HepG2 (cell line): Measurements from ENCODE around the gene DUS1L. TPM values are rescaled to one million over a fixed set of nuclear protein-coding genes. Genes with fewer than 3 reads are reported as not detected.

Experiments used
- GFI1 ChIP-seq: sonication (generic); formaldehyde crosslinking; IDR thresholded peaks from 2 replicates; pipeline ENCODE4 v1.5.0; 2020; ENCODE audit warnings: missing genetic modification reagents, mild to moderate bottlenecking, borderline replicate concordance
- HCFC1 ChIP-seq: fragments of 150-350 bp; IDR thresholded peaks from 2 replicates; pipeline ENCODE4 v1.6.1; 2014; ENCODE audit warnings: low read depth, low read length
- HNRNPL ChIP-seq: fragments of 200-400 bp; formaldehyde crosslinking; IDR thresholded peaks from 2 replicates; pipeline ENCODE4 v1.6.1; 2017; ENCODE audit warnings: mild to moderate bottlenecking, low read depth, low read length
- JUND ChIP-seq: sonication (generic); formaldehyde crosslinking; IDR thresholded peaks from 2 replicates; pipeline ENCODE4 v1.8.0; 2022; ENCODE audit warnings: mild to moderate bottlenecking, missing genetic modification reagents
- MIXL1 ChIP-seq: IDR thresholded peaks from 2 replicates; pipeline ENCODE4 v1.6.1; 2016
- MNT ChIP-seq: fragments of 450-650 bp; IDR thresholded peaks from 2 replicates; pipeline ENCODE4 v1.6.1; 2016
- PHF5A ChIP-seq: IDR thresholded peaks from one replicate; pipeline ENCODE4 v1.6.1; 2018; ENCODE audit warnings: low read depth, missing genetic modification reagents; ENCODE audit not compliant: unreplicated experiment
- RORA ChIP-seq: sonication (generic); formaldehyde crosslinking; IDR thresholded peaks from 2 replicates; pipeline ENCODE4 v1.5.0; 2020; ENCODE audit warnings: mild to moderate bottlenecking, missing genetic modification reagents, moderate library complexity
- SMAD3 ChIP-seq: sonication (generic); formaldehyde crosslinking; IDR thresholded peaks from 2 replicates; pipeline ENCODE4 v1.4.0; 2020; ENCODE audit warnings: missing genetic modification reagents
- SNAPC5 ChIP-seq: sonication (generic); formaldehyde crosslinking; IDR thresholded peaks from 2 replicates; pipeline ENCODE4 v1.8.1; 2023; ENCODE audit warnings: mild to moderate bottlenecking, missing genetic modification reagents, borderline replicate concordance
- TBX2 ChIP-seq: sonication (generic); formaldehyde crosslinking; IDR thresholded peaks from 2 replicates; pipeline ENCODE4 v1.5.0; 2020; ENCODE audit warnings: missing genetic modification reagents, mild to moderate bottlenecking, borderline replicate concordance
- TBX3 ChIP-seq: fragments of 450-650 bp; IDR thresholded peaks from 2 replicates; pipeline ENCODE4 v1.6.1; 2017; ENCODE audit warnings: antibody characterized with exemption, mild to moderate bottlenecking, inconsistent platforms, borderline replicate concordance
- ZKSCAN5 ChIP-seq: sonication (generic); formaldehyde crosslinking; IDR thresholded peaks from 2 replicates; pipeline ENCODE4 v1.5.1; 2020; ENCODE audit warnings: mild to moderate bottlenecking, missing genetic modification reagents
- ZNF101 ChIP-seq: sonication (generic); formaldehyde crosslinking; IDR thresholded peaks from 2 replicates; pipeline ENCODE4 v1.4.0; 2020; ENCODE audit warnings: mild to moderate bottlenecking, low read depth, missing genetic modification reagents, borderline replicate concordance
- ZNF274 ChIP-seq: sonication (generic); formaldehyde crosslinking; IDR thresholded peaks from 2 replicates; pipeline ENCODE4 v1.5.1; 2020; ENCODE audit warnings: mild to moderate bottlenecking, missing genetic modification reagents
- ZNF292 ChIP-seq: sonication (generic); formaldehyde crosslinking; IDR thresholded peaks from 2 replicates; pipeline ENCODE4 v1.8.1; 2022; ENCODE audit warnings: mild to moderate bottlenecking, low read depth, missing genetic modification reagents, borderline replicate concordance
- ZNF30 ChIP-seq: sonication (generic); formaldehyde crosslinking; IDR thresholded peaks from 2 replicates; pipeline ENCODE4 v1.5.0; 2020; ENCODE audit warnings: mild to moderate bottlenecking, missing genetic modification reagents
- ZNF354B ChIP-seq: sonication (generic); formaldehyde crosslinking; IDR thresholded peaks from 2 replicates; pipeline ENCODE4 v1.8.0; 2022; ENCODE audit warnings: mild to moderate bottlenecking, missing genetic modification reagents
- ZNF550 ChIP-seq: sonication (generic); formaldehyde crosslinking; IDR thresholded peaks from 2 replicates; pipeline ENCODE4 v1.4.0; 2020; ENCODE audit warnings: mild to moderate bottlenecking, missing genetic modification reagents, borderline replicate concordance
- ZNF557 ChIP-seq: sonication (generic); formaldehyde crosslinking; IDR thresholded peaks from 2 replicates; pipeline ENCODE4 v1.4.0; 2020; ENCODE audit warnings: missing genetic modification reagents
- ZNF570 ChIP-seq: sonication (generic); formaldehyde crosslinking; IDR thresholded peaks from 2 replicates; pipeline ENCODE4 v1.4.0; 2020; ENCODE audit warnings: mild to moderate bottlenecking, missing genetic modification reagents, borderline replicate concordance
- ZNF577 ChIP-seq: sonication (generic); formaldehyde crosslinking; IDR thresholded peaks from 2 replicates; pipeline ENCODE4 v1.4.0; 2020; ENCODE audit warnings: mild to moderate bottlenecking, low read depth, missing genetic modification reagents, borderline replicate concordance
- ZNF644 ChIP-seq: IDR thresholded peaks from 2 replicates; pipeline ENCODE4 v1.6.1; 2016; ENCODE audit warnings: low read depth
- ZNF652 ChIP-seq: IDR thresholded peaks from 2 replicates; pipeline ENCODE4 v1.6.1; 2016; ENCODE audit warnings: low read depth, borderline replicate concordance
- ZNF879 ChIP-seq: sonication (generic); formaldehyde crosslinking; IDR thresholded peaks from 2 replicates; pipeline ENCODE4 v1.8.1; 2023; ENCODE audit warnings: missing genetic modification reagents
- polyA plus RNA-seq, 8 experiments: library from polyadenylated mRNA; depleted of rRNA in 3 of 8; stranded (reverse) in 7 of 8; unstranded in 1 of 8; fragments of >200 nt; fragmentation: Illumina TruSeq in 4 of 8; extraction: Trizol in 4 of 8; gene quantifications; 2 replicates each; pipeline versions ENCODE4 v1.2.1 to v1.2.3, GENCODE V29; 2011 to 2016; ENCODE audit warnings: low read depth in 4 of 8, missing spikeins in 1 of 8, mixed read lengths in 1 of 8; ENCODE audit not compliant: insufficient read depth in 1 of 8
- total RNA-seq, 5 experiments: library from RNA; depleted of rRNA; stranded (reverse); fragments of >200 nt; fragmentation: Illumina TruSeq; extraction: Trizol; gene quantifications; 2 replicates each; pipeline ENCODE4 v1.2.3, GENCODE V29; 2016; ENCODE audit warnings: low read depth in 1 of 5
- TF ChIP-seq, protein P1 (sequence below): sonication (generic); formaldehyde crosslinking; conservative IDR thresholded peaks from 2 replicates; pipeline ENCODE4 v1.8.1; 2023; ENCODE audit warnings: missing genetic modification reagents
- TF ChIP-seq, protein P2 (sequence below): sonication (generic); formaldehyde crosslinking; conservative IDR thresholded peaks from 2 replicates; pipeline ENCODE4 v1.5.0; 2020; ENCODE audit warnings: missing genetic modification reagents

Gene DUS1L
- total and polyA plus RNA-seq, 2 of the 13 experiments (the other 11 are each of a cell fraction or from before 2014, with no cell fraction given), result 81.0 to 109 TPM

- TF ChIP-seq ZNF354B (no peak), TBX3 (peak; percentile 22; the same call in 1 of the 2 replicates), HCFC1 (0 out of 2 replicates have a peak, but pooled peaks have one; percentile 9), ZNF644 (CRISPR knock-in tag) (no peak), ZNF652 (no peak), MIXL1 (CRISPR knock-in tag) (0 out of 2 replicates have a peak, but pooled peaks have one; percentile 54), MNT (peak; percentile 29; the same call in 1 of the 2 replicates), JUND (peak; percentile 43; the same call in 1 of the 2 replicates), ZNF557 (CRISPR knock-in tag) (no peak), SMAD3 (CRISPR knock-in tag) (peak; percentile 63; the same call in 1 of the 2 replicates), HNRNPL (no peak), ZNF570 (CRISPR knock-in tag) (no peak), ZNF274 (peak; percentile 85), ZNF577 (CRISPR knock-in tag) (no peak), RORA (CRISPR knock-in tag) (no peak), GFI1 (CRISPR knock-in tag) (peak; percentile 22; the same call in 1 of the 2 replicates), TBX2 (CRISPR knock-in tag) (peak; percentile 70; the same call in 1 of the 2 replicates), ZNF550 (0 out of 2 replicates have a peak, but pooled peaks have one; percentile 55), SNAPC5 (CRISPR knock-in tag) (peak; percentile 27; the same call in 1 of the 2 replicates), ZKSCAN5 (CRISPR knock-in tag) (no peak), PHF5A (CRISPR knock-in tag) (no peak), ZNF30 (CRISPR knock-in tag) (peak; percentile 53; the same call in 1 of the 2 replicates), ZNF879 (CRISPR knock-in tag) (no peak), ZNF292 (CRISPR knock-in tag) (peak; percentile 16; the same call in 1 of the 2 replicates), ZNF101 (CRISPR knock-in tag) (no peak)
- TF ChIP-seq, protein P1, sequence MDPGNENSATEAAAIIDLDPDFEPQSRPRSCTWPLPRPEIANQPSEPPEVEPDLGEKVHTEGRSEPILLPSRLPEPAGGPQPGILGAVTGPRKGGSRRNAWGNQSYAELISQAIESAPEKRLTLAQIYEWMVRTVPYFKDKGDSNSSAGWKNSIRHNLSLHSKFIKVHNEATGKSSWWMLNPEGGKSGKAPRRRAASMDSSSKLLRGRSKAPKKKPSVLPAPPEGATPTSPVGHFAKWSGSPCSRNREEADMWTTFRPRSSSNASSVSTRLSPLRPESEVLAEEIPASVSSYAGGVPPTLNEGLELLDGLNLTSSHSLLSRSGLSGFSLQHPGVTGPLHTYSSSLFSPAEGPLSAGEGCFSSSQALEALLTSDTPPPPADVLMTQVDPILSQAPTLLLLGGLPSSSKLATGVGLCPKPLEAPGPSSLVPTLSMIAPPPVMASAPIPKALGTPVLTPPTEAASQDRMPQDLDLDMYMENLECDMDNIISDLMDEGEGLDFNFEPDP (CRISPR knock-in tag), result no peak
- TF ChIP-seq, protein P2, sequence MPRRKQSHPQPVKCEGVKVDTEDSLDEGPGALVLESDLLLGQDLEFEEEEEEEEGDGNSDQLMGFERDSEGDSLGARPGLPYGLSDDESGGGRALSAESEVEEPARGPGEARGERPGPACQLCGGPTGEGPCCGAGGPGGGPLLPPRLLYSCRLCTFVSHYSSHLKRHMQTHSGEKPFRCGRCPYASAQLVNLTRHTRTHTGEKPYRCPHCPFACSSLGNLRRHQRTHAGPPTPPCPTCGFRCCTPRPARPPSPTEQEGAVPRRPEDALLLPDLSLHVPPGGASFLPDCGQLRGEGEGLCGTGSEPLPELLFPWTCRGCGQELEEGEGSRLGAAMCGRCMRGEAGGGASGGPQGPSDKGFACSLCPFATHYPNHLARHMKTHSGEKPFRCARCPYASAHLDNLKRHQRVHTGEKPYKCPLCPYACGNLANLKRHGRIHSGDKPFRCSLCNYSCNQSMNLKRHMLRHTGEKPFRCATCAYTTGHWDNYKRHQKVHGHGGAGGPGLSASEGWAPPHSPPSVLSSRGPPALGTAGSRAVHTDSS (CRISPR knock-in tag), result no peak
Observed at GRCh38 chr17:82037092-82037888, 28.3 kb downstream of the DUS1L start, which contains the start of gene DCXR (continued).
